ENCODE results near the gene ZNF423. TPM values are rescaled to one million over a fixed set of nuclear protein-coding genes. Genes with fewer than 3 reads are reported as not detected.

Gene ZNF423
- total RNA-seq, 1 donor from 2014 or later, result 10.6 TPM

GRCh38 chr16:49846800-49847199 is 9.1 kb downstream of the ZNF423 start:
- H3K27me3 Mint-ChIP-seq (ENCODE audit: low read depth, unreplicated experiment), result peaks cover 4% of the 10 kb centered on the region
- Histone ChIP-seq H3K27ac (ENCODE audit: low read depth, low read length) (no peak overlapping the region), H2AFZ (ENCODE audit: low read depth, low read length) (no peak overlapping the region), H4K20me1 (ENCODE audit: insufficient read depth, low read length) (peaks cover 47% of the 10 kb centered on the region), H3K79me2 (ENCODE audit: insufficient read depth, low read length) (peaks cover 13% of the 10 kb centered on the region), H3K9ac (ENCODE audit: low read length) (no peak overlapping the region), H3K4me2 (ENCODE audit: low read length) (no peak overlapping the region), H3K36me3 (ENCODE audit: insufficient read depth, low read length) (no peaks in the 10 kb centered on the region), H3K4me3 (ENCODE audit: insufficient read depth, low read depth, low read length) (no peak overlapping the region), H3K4me1 (ENCODE audit: insufficient read depth, low read length) (peaks cover 4% of the 10 kb centered on the region), H3K27me3 (ENCODE audit: insufficient read depth, low read length) (no peaks in the 10 kb centered on the region), H3K9me3 (ENCODE audit: insufficient read depth, low read depth, low read length) (no peaks in the 10 kb centered on the region)
- H3K36me3 Mint-ChIP-seq (ENCODE audit: low read depth, unreplicated experiment), result no peaks in the 10 kb centered on the region
- no peak for TF ChIP-seq CTCF (IDR thresholded peaks at IDR 0.05; ENCODE audit: insufficient read depth, low read depth, low read length)
- no peak for TF ChIP-seq EZH2 (IDR thresholded peaks at IDR 0.05; ENCODE audit: insufficient read depth, low read length)
- H3K27ac Mint-ChIP-seq (ENCODE audit: unreplicated experiment), result no peak overlapping the region
- DNase-seq (ENCODE audit: low read depth) (no peak), FAIRE-seq (no peak)
- H3K4me1 Mint-ChIP-seq (ENCODE audit: low read depth, unreplicated experiment), result peaks cover 9% of the 10 kb centered on the region
- no peak overlapping the region for H3K4me3 Mint-ChIP-seq (ENCODE audit: unreplicated experiment)
- no peaks in the 10 kb centered on the region for H3K9me3 Mint-ChIP-seq (ENCODE audit: unreplicated experiment)

GRCh38 chr16:49844359-49844758 is 11.6 kb downstream of the ZNF423 start:
- peaks cover 6% of the 10 kb centered on the region for H3K27me3 Mint-ChIP-seq (ENCODE audit: low read depth, unreplicated experiment)
- DNase-seq (ENCODE audit: low read depth) (peak; percentile 60), FAIRE-seq (no peak)
- peak overlapping the region; percentile 49 for H3K27ac Mint-ChIP-seq (ENCODE audit: unreplicated experiment)
- H3K4me3 ChIP-seq (ENCODE audit: insufficient read depth, low read depth, low read length), result no peak overlapping the region
- no peak overlapping the region for H3K4me3 Mint-ChIP-seq (ENCODE audit: unreplicated experiment)
- H3K4me1 ChIP-seq (ENCODE audit: insufficient read depth, low read length), result peaks cover 4% of the 10 kb centered on the region
- TF ChIP-seq CTCF (IDR thresholded peaks at IDR 0.05; ENCODE audit: insufficient read depth, low read depth, low read length), result no peak
- no peak for TF ChIP-seq EZH2 (IDR thresholded peaks at IDR 0.05; ENCODE audit: insufficient read depth, low read length)
- H2AFZ ChIP-seq (ENCODE audit: low read depth, low read length), result no peak overlapping the region
- peaks cover 3% of the 10 kb centered on the region for H3K4me1 Mint-ChIP-seq (ENCODE audit: low read depth, unreplicated experiment)
- peaks cover 2% of the 10 kb centered on the region for H3K79me2 ChIP-seq (ENCODE audit: insufficient read depth, low read length)
- no peaks in the 10 kb centered on the region for H3K9me3 ChIP-seq (ENCODE audit: insufficient read depth, low read depth, low read length)
- no peak overlapping the region for H3K4me2 ChIP-seq (ENCODE audit: low read length)
- no peaks in the 10 kb centered on the region for H3K36me3 Mint-ChIP-seq (ENCODE audit: low read depth, unreplicated experiment)
- H4K20me1 ChIP-seq (ENCODE audit: insufficient read depth, low read length), result peaks cover 26% of the 10 kb centered on the region
- H3K9ac ChIP-seq (ENCODE audit: low read length), result no peak overlapping the region
- H3K27ac ChIP-seq (ENCODE audit: low read depth, low read length), result no peak overlapping the region
- H3K9me3 Mint-ChIP-seq (ENCODE audit: unreplicated experiment), result no peaks in the 10 kb centered on the region
- H3K36me3 ChIP-seq (ENCODE audit: insufficient read depth, low read length), result no peaks in the 10 kb centered on the region
- H3K27me3 ChIP-seq (ENCODE audit: insufficient read depth, low read length), result no peaks in the 10 kb centered on the region

GRCh38 chr16:49843758-49844157 is 12.2 kb downstream of the ZNF423 start:
- DNase-seq (ENCODE audit: low read depth) (no peak), FAIRE-seq (no peak)
- no peak overlapping the region for H3K4me2 ChIP-seq (ENCODE audit: low read length)
- Mint-ChIP-seq H3K4me3 (ENCODE audit: unreplicated experiment) (no peak overlapping the region), H3K4me1 (ENCODE audit: low read depth, unreplicated experiment) (peaks cover 3% of the 10 kb centered on the region), H3K27me3 (ENCODE audit: low read depth, unreplicated experiment) (peaks cover 6% of the 10 kb centered on the region), H3K9me3 (ENCODE audit: unreplicated experiment) (no peaks in the 10 kb centered on the region), H3K27ac (ENCODE audit: unreplicated experiment) (no peak overlapping the region), H3K36me3 (ENCODE audit: low read depth, unreplicated experiment) (no peaks in the 10 kb centered on the region)
- peaks cover under 1% of the 10 kb centered on the region for H3K79me2 ChIP-seq (ENCODE audit: insufficient read depth, low read length)
- H3K9ac ChIP-seq (ENCODE audit: low read length), result no peak overlapping the region
- H3K4me1 ChIP-seq (ENCODE audit: insufficient read depth, low read length), result peaks cover 4% of the 10 kb centered on the region
- H3K9me3 ChIP-seq (ENCODE audit: insufficient read depth, low read depth, low read length), result no peaks in the 10 kb centered on the region
- no peak overlapping the region for H3K4me3 ChIP-seq (ENCODE audit: insufficient read depth, low read depth, low read length)
- H3K27me3 ChIP-seq (ENCODE audit: insufficient read depth, low read length), result no peaks in the 10 kb centered on the region
- no peaks in the 10 kb centered on the region for H3K36me3 ChIP-seq (ENCODE audit: insufficient read depth, low read length)
- TF ChIP-seq CTCF (IDR thresholded peaks at IDR 0.05; ENCODE audit: insufficient read depth, low read depth, low read length), result no peak
- no peak for TF ChIP-seq EZH2 (IDR thresholded peaks at IDR 0.05; ENCODE audit: insufficient read depth, low read length)
- H2AFZ ChIP-seq (ENCODE audit: low read depth, low read length), result no peak overlapping the region
- H4K20me1 ChIP-seq (ENCODE audit: insufficient read depth, low read length), result peaks cover 21% of the 10 kb centered on the region
- no peak overlapping the region for H3K27ac ChIP-seq (ENCODE audit: low read depth, low read length)

All from astrocyte (in vitro differentiated cells and primary cell).